HL-60 (cell line): Measurements from ENCODE around the gene NMT1.

Source experiments
- DNase-seq, 2 experiments: peaks; one replicate each; pipeline ENCODE4 v3.0.0-alpha.2; 2010 to 2020; ENCODE audit warnings: low read depth in 1 of 2, low spot score in 1 of 2
- H3K27ac ChIP-seq: fragments of 250-450 bp; sonication (Bioruptor Pico); replicated peaks from 2 replicates; pipeline ENCODE4 v1.5.1; 2020; ENCODE audit warnings: mild to moderate bottlenecking, moderate library complexity
- H3K27me3 ChIP-seq: fragments of 250-450 bp; sonication (Bioruptor Pico); 2 replicates; pipeline ENCODE4 v1.5.1; 2021; ENCODE audit warnings: mild to moderate bottlenecking, moderate library complexity; ENCODE audit not compliant: insufficient read depth, poor library complexity, severe bottlenecking
- H3K4me3 ChIP-seq: replicated peaks from 2 replicates; pipeline ENCODE4 v1.5.1; 2011; ENCODE audit warnings: mild to moderate bottlenecking, control low read depth, low read length; ENCODE audit not compliant: insufficient read depth
- GABPA ChIP-seq: IDR thresholded peaks from 2 replicates; pipeline ENCODE4 v1.6.1; 2012; ENCODE audit warnings: low read depth
- POLR2AphosphoS5 ChIP-seq: IDR thresholded peaks from 2 replicates; pipeline ENCODE4 v1.6.1; 2012; ENCODE audit warnings: low read depth
- REST ChIP-seq: IDR thresholded peaks from 2 replicates; pipeline ENCODE4 v1.6.1; 2012; ENCODE audit warnings: low read depth; ENCODE audit not compliant: insufficient replicate concordance
- SPI1 ChIP-seq: IDR thresholded peaks from 2 replicates; pipeline ENCODE4 v1.6.1; 2012; ENCODE audit warnings: low read depth, mild to moderate bottlenecking, borderline replicate concordance
- TF ChIP-seq, protein P1 (sequence below): IDR thresholded peaks from one replicate; pipeline ENCODE4 v1.5.1; 2011; ENCODE audit warnings: low read length, control low read depth, inconsistent platforms; ENCODE audit not compliant: insufficient read depth

NMT1 gene

DNA sequence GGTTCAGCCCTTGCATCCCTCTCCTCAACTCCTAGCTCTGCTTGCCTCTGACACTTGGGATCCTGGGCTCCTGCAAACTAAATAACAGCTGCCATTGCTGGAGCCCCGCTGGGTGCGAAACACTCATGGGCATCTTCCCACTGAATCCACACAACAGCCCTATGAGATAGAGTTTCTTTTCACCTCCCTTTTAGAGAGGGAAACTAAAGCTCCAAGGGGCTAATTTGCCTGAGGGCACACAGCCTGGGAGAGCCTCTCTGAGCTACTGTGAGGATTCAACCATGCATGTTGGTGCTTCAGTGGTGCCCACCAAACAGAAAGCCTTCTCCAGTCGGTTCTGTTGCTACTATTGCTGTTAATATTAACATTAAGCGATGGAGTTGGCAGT is 78.4 kb downstream of the NMT1 start:
- Histone ChIP-seq H3K27ac (no peak overlapping the region), H3K4me3 (no peak overlapping the region), H3K27me3 (no peaks in the 10 kb centered on the region)
- TF ChIP-seq REST, result no peak
- no peak for DNase-seq

GRCh38 chr17:45143094-45143670 is 82.1 kb downstream of the NMT1 start:
- Histone ChIP-seq H3K27ac (no peak overlapping the region), H3K4me3 (no peak overlapping the region), H3K27me3 (no peaks in the 10 kb centered on the region)
- no peak for TF ChIP-seq POLR2AphosphoS5
- no peak for TF ChIP-seq GABPA
- TF ChIP-seq, protein P1, sequence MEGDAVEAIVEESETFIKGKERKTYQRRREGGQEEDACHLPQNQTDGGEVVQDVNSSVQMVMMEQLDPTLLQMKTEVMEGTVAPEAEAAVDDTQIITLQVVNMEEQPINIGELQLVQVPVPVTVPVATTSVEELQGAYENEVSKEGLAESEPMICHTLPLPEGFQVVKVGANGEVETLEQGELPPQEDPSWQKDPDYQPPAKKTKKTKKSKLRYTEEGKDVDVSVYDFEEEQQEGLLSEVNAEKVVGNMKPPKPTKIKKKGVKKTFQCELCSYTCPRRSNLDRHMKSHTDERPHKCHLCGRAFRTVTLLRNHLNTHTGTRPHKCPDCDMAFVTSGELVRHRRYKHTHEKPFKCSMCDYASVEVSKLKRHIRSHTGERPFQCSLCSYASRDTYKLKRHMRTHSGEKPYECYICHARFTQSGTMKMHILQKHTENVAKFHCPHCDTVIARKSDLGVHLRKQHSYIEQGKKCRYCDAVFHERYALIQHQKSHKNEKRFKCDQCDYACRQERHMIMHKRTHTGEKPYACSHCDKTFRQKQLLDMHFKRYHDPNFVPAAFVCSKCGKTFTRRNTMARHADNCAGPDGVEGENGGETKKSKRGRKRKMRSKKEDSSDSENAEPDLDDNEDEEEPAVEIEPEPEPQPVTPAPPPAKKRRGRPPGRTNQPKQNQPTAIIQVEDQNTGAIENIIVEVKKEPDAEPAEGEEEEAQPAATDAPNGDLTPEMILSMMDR, result no peak
- no peak for TF ChIP-seq SPI1
- DNase-seq, result no peak

GRCh38 chr17:45143767-45144198 is 82.7 kb downstream of the NMT1 start:
- no peak for DNase-seq
- Histone ChIP-seq H3K27ac (no peak overlapping the region), H3K4me3 (no peak overlapping the region), H3K27me3 (no peaks in the 10 kb centered on the region)
- no peak for TF ChIP-seq POLR2AphosphoS5
- TF ChIP-seq, protein P1, result no peak
- TF ChIP-seq GABPA, result no peak
- no peak for TF ChIP-seq REST
- no peak for TF ChIP-seq SPI1

DNA sequence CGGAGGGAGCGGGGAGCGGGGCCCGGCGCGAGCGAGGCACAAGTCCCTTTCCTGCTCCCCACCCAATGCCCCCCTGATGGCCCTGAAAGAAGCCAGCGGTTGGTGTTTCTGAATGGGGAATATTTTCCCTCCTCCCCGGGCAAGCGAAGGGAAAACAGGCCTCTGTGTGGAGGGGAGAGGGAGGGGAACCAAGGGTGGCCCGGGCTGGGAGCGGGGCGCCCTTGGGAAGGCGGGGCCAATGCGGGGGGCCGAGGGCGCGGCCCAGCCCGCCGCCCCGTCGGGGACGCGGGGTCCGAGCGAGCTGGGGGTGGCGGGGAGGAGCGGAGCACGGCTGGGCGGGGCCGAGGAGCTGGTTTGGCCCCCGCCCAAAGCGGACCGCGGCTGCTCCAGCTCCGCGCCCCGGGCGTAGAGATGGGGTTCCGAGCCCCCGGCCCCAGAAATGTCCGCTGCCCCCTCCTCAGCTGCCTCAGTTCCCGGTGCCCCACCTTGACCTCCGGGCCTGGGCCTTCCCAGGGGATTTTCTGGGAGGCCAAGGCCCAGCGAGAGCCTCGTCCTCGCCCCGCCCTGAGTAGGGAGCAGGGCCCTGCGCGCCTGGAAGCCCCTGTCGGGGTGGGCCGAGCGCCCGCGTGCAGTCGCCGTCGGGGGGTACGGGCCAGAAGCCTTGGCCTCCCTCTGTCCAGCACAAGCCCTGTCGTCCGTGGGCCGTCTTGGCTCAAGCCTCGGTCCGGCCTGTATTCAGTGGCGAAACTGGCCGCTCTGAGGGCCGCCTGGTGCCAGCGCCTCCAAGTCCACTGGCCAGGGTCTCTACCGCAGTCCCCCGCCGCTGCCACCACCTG is 83.3 kb downstream of the NMT1 start:
- H3K4me3 ChIP-seq, result no peak overlapping the region
- H3K27ac ChIP-seq, result no peak overlapping the region
- DNase-seq, result no peak
- no peaks in the 10 kb centered on the region for H3K27me3 ChIP-seq
- TF ChIP-seq GABPA (no peak), POLR2AphosphoS5 (no peak), REST (no peak), SPI1 (no peak)
- TF ChIP-seq, protein P1, result no peak
